HEK293 (cell line): ENCODE results near the gene DFFA.
A peak's percentile ranks its signal among the peaks of the same experiment; 100 is the strongest.

ENCODE experiments used
- CTCF ChIP-seq: fragments of 450-650 bp; formaldehyde crosslinking; IDR thresholded peaks from 2 replicates; pipeline ENCODE4 v1.5.1; 2016; ENCODE audit warnings: missing biosample characterization, missing genetic modification characterization
- PRDM1 ChIP-seq: fragments of 450-650 bp; formaldehyde crosslinking; IDR thresholded peaks from 2 replicates; pipeline ENCODE4; 2016; ENCODE audit warnings: missing biosample characterization, missing genetic modification characterization
- ZBTB48 ChIP-seq: fragments of 450-650 bp; formaldehyde crosslinking; IDR thresholded peaks from 2 replicates; pipeline ENCODE4 v1.5.1; 2016; ENCODE audit warnings: missing biosample characterization, missing genetic modification characterization
- ZNF112 ChIP-seq: fragments of 450-650 bp; formaldehyde crosslinking; IDR thresholded peaks from 2 replicates; pipeline ENCODE4 v1.5.0; 2017; ENCODE audit warnings: missing biosample characterization, missing genetic modification characterization
- ZNF416 ChIP-seq: fragments of 450-650 bp; formaldehyde crosslinking; IDR thresholded peaks from 2 replicates; pipeline ENCODE4 v1.5.1; 2016; ENCODE audit warnings: missing biosample characterization, missing genetic modification characterization
- ZNF501 ChIP-seq: fragments of 450-650 bp; formaldehyde crosslinking; IDR thresholded peaks from 2 replicates; pipeline ENCODE4 v1.5.1; 2016; ENCODE audit warnings: missing biosample characterization, missing genetic modification characterization
- ZNF623 ChIP-seq: fragments of 450-650 bp; formaldehyde crosslinking; IDR thresholded peaks from 2 replicates; pipeline ENCODE4 v1.5.1; 2016; ENCODE audit warnings: missing biosample characterization, missing genetic modification characterization
- ZNF629 ChIP-seq: fragments of 450-650 bp; formaldehyde crosslinking; IDR thresholded peaks from 2 replicates; pipeline ENCODE4 v1.5.1; 2017; ENCODE audit warnings: missing biosample characterization, missing genetic modification characterization
- ZNF837 ChIP-seq: fragments of 450-650 bp; formaldehyde crosslinking; IDR thresholded peaks from 2 replicates; pipeline ENCODE4 v1.5.1; 2016; ENCODE audit warnings: missing biosample characterization, missing genetic modification characterization
- TF ChIP-seq, protein P1 (sequence below): fragments of 450-650 bp; formaldehyde crosslinking; IDR thresholded peaks from 2 replicates; pipeline ENCODE4 v1.5.1; 2016; ENCODE audit warnings: missing biosample characterization, missing genetic modification characterization
- TF ChIP-seq, protein P2 (sequence below): fragments of 450-650 bp; formaldehyde crosslinking; IDR thresholded peaks from 2 replicates; pipeline ENCODE4 v1.5.1; 2017; ENCODE audit warnings: missing biosample characterization, missing genetic modification characterization
- TF ChIP-seq, protein P3 (sequence below): fragments of 450-650 bp; formaldehyde crosslinking; IDR thresholded peaks from 2 replicates; pipeline ENCODE4 v1.5.1; 2016; ENCODE audit warnings: missing biosample characterization, missing genetic modification characterization

DNA sequence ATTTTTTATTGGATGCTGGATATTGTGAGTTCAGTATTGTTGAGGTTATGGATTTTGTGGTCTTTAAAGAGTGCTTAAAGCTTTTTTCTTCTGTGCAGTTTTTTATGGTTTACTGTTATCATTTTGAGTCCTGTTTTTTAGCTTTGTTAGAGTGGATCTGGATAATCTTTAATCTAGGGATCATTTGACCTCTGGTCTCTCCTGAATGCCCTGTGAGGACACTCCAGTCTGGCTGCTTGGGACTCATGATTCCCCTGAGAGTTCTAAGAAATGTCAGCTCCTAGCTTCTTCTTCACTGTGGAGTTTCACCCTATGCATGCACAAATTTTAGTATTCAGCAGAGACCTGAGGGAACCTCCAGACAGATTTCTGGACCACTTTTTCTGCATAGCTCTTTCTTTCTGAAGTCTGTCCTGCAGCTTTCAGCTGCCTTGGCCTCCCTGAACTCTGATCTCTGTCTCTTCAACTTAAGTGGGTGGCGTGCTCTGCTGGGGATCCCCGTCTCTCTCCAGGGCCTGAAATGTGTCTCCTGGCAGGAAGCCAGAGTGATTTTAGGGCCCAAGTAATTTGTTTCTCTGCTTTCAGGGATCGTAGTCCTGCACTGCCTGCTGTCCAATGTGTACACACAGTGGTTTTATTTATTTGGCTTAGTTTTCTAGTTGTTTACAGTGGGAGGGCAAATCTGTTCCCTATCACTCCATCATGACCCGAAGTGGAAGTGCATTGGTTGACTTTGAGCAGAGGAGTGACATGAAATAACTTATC is 17.1 kb upstream of the DFFA start:
- no peak for TF ChIP-seq ZNF416 (tag by site-specific recombination)
- TF ChIP-seq ZNF623 (tag by site-specific recombination), result no peak
- no peak for TF ChIP-seq ZNF837 (tag by site-specific recombination)
- TF ChIP-seq ZBTB48, result peak; percentile 69; the same call in 1 of the 2 replicates
- no peak for TF ChIP-seq CTCF (tag by site-specific recombination)
- TF ChIP-seq, protein P1, sequence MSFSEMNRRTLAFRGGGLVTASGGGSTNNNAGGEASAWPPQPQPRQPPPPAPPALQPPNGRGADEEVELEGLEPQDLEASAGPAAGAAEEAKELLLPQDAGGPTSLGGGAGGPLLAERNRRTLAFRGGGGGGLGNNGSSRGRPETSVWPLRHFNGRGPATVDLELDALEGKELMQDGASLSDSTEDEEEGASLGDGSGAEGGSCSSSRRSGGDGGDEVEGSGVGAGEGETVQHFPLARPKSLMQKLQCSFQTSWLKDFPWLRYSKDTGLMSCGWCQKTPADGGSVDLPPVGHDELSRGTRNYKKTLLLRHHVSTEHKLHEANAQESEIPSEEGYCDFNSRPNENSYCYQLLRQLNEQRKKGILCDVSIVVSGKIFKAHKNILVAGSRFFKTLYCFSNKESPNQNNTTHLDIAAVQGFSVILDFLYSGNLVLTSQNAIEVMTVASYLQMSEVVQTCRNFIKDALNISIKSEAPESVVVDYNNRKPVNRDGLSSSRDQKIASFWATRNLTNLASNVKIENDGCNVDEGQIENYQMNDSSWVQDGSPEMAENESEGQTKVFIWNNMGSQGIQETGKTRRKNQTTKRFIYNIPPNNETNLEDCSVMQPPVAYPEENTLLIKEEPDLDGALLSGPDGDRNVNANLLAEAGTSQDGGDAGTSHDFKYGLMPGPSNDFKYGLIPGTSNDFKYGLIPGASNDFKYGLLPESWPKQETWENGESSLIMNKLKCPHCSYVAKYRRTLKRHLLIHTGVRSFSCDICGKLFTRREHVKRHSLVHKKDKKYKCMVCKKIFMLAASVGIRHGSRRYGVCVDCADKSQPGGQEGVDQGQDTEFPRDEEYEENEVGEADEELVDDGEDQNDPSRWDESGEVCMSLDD, result no peak
- no peak for TF ChIP-seq PRDM1 (tag by site-specific recombination)
- TF ChIP-seq, protein P2, sequence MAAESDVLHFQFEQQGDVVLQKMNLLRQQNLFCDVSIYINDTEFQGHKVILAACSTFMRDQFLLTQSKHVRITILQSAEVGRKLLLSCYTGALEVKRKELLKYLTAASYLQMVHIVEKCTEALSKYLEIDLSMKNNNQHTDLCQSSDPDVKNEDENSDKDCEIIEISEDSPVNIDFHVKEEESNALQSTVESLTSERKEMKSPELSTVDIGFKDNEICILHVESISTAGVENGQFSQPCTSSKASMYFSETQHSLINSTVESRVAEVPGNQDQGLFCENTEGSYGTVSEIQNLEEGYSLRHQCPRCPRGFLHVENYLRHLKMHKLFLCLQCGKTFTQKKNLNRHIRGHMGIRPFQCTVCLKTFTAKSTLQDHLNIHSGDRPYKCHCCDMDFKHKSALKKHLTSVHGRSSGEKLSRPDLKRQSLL (tag by site-specific recombination), result no peak
- TF ChIP-seq, protein P3, sequence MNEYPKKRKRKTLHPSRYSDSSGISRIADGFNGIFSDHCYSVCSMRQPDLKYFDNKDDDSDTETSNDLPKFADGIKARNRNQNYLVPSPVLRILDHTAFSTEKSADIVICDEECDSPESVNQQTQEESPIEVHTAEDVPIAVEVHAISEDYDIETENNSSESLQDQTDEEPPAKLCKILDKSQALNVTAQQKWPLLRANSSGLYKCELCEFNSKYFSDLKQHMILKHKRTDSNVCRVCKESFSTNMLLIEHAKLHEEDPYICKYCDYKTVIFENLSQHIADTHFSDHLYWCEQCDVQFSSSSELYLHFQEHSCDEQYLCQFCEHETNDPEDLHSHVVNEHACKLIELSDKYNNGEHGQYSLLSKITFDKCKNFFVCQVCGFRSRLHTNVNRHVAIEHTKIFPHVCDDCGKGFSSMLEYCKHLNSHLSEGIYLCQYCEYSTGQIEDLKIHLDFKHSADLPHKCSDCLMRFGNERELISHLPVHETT, result no peak
- no peak for TF ChIP-seq ZNF501
- TF ChIP-seq ZNF629, result no peak
- TF ChIP-seq ZNF112 (tag by site-specific recombination), result no peak
